GM21529 (cell line): ENCODE data around the gene TAF10.

Experiments
- ATAC-seq: cut with Tn5 transposase; IDR thresholded peaks from one replicate; pipeline ENCODE4 v1.9.1; 2021; ENCODE audit not compliant: unreplicated experiment

The TAF10 gene

DNA sequence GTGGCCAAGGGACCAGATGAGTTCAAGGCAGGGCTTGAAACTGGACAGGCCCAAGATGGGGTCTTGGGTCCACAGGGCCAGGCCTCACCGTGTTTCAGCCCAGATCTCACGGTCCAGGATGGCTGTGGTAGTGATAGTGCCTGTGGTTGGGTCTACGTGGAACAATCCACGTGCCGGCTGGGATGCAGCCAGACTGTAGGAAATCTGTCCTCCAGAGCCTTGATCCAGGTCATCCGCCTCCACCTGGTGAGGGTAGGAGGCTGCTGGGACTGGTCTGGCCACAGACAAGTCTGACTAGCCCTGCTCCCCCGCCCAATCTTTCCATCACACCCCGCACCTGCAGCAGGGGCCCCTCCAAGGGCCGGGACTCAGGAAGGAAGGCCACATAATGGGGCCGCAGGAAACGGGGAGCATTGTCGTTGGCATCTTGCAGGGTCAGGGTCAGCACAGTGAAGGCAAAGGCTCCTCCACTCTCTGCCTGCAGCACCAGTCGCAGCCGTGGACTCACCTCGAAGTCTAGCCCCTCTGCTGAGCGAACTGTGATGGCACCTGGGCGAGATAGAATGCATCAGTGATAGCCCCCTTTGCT is 13.9 kb upstream of the TAF10 start:
- ATAC-seq: no peak

DNA sequence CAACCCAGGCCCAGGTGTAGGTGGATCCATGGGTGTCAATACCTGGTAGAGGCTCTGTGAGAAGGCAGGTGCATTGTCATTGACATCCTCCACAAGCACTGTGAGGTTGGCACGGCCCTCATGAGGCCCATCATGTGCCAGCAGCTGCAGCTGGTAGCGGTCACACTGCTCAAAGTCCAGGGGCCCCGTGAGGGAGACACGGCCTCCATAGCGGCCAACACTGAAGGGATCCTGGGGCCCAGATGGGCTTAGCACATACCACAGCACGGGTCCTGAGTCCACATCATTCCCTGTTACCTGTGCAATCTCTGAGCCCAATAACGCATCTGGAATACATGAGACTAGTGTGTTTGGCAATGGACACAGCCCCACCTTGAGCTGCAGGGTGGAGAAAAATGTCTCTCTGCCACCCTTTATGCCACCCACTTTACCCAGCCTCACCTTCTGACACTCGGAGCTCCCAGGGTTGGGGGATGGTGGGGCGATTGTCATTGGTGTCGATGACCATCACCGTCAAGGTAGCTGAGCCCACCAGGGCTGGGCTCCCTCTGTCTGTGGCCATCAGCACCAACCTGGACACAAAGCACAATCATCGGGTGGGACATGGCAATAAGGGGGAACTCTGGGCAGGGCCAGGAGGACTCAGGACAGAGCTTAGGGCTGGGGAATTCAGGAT is 13.3 kb upstream of the TAF10 start:
- no peak for ATAC-seq

DNA sequence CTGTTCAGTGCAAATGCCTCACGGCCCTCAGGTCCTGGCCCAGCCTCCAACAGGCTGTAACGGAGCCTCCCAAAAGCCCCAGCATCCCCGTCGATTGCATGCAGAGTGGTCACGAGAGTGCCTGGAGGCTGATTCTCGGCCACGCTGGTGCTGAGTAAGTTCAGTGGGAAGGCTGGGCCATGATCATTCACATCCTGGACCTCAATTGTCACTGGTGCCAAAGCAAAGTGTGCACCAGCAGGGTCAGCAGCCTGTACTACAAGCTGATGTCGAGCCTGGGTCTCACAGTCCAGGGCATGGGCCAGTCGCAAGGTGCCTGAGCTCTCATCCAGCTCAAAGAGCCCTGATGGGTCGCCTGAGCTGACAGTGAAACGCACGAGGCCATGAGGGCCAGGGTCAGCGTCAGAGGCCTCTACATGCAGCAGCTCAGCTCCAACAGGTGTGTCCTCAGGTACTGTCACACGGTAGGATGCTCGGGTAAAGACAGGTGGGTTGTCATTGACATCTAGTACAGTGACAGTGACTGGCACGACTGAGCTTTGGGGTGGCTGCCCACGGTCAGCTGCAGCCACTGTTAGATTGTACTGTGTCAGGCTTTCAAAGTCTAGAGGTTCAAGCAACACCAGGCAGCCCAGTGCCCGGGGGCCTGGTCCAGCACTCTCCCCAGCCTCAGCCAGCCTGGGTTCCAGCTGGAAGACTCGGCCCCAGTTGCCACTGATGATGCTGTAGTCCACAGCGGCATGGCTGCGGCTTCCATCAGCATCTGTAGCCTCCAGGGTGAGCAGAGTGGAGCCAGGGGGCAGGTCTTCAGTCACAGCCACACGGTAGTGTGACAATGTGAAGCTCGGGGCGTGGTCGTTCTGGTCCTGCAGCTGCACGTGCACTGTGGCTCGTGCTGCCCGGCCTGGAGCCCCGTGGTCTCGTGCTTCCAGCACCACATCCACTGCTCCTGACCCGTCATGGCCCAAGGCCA is 11.7 kb upstream of the TAF10 start:
- ATAC-seq: no peak

DNA sequence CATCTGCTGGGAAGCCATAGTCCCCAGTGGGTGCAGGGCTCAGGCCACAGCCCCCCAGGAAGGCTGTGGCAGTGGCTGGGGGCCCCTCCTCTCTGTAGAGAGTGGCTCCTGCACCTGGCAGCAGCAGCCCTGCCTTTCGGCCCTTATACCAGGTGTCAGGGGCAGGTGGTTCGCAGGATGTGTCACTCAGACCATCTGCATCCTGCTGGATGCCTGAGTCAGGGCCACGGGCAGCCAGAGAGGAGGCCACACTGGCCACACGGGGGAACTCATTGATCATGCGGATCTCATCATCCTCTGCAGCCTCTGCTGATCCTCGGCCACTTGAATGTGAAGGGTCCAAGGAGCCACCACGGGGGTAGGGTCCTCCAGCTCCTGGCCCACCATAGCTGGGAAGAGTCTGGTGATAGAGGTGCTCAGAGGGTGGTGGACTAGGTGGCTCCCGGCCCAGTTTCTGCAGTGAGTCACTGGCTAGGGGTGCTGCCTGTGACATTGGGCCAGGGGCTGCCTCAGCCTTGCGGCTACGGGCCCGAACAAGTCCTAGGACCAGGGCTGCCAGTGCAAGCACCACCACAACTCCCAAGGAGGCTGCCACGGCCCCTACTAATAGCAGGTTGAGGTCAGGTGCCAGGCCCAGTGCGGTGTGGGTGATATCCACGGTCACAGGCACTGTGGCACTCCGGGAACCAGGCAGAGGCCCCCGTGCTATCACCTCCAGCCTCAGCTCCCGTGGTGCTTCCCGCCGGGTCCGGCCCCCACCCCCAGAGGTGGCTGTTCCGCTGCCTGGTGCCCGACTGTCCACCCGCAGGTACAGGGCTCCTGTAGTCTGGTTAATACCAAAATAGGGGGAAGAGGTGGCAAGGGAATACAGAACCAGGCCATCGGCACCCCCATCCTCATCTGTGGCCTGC is 10.5 kb upstream of the TAF10 start:
- ATAC-seq: no peak

DNA sequence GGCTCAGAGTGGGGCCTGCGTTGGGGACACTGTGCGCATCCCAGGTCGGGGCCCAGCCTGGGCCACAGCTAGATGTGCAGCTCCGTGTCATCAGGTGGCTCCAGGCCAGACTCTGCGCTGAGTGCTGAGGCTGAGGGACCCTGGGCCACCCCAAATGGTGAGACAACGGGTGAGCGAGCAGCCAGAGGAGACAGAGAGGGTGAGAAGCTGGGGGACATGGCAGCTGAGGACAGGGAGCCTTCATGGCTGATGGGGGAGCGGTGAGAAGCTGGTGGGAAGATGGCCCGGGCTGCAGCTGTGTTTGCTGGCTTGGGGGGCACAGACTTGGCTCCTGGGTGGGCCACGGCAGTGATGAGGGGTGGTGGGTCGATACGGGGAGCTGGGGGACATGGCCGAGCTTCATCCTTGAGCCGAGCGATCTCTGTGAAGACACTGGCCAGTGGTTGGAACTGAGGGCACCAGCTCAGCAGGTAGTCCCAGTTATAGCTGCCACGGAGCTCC is 9.7 kb upstream of the TAF10 start:
- no peak for ATAC-seq

DNA sequence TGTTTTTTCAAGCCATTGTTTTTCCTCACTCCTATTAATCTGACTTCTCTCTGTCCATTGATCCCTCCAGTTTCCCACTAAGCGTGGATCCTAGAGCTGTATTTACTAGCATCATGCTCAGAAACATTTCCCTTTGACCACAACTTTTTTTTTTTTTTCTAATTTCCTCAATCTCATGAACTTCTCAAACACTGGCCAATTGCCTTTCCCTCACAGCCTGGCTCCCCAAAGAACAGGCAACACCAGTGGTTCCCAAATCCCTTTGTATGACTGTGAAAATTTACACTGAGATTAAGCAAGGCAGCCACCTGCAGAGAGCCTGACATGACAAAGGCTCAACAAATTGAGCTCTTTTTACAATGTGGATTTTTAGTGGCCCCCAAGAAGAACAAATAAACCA is 8.6 kb upstream of the TAF10 start:
- no peak for ATAC-seq

DNA sequence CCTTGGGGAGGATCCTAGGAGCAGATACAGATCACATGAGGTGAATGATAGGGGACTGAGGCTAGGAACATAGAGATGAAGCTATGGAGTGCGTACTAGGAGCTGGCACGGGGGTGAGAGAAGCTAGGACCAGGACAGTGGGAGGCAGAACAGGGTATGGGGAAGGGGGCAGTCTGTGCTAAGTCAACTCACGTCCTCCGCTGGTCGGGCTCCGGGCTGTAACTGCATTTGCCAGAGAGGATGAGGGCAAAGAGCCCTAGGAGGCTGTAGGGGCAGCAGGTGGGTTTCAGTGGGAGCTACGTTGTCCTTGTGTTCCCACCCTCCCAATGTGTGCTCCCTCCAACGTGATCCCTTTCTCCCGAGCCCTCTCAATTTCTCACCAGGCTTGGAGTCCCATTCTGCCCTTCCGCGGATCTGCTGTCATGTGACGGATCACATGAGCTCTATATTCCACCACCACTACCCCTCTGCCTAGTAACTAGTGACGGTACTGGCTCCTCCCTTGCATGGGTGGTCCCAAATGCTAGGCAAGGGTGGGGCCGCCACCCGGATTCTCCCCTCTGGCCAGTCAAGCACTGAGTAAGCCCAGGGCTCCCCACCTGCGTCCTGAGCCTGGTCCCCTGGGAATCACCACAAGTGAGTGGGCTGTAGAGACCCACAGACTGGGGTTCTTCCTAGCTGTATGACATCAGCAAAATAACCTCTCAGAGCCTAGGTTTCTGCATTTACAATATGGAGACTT is 7.2 kb upstream of the TAF10 start, which contains the start of gene TPP1:
TPP1 (minus strand) TSS at position 419 of the 742 bp plus-strand sequence; CDS start at position 397, 22 bp downstream.
- ATAC-seq: peak; percentile 99

DNA sequence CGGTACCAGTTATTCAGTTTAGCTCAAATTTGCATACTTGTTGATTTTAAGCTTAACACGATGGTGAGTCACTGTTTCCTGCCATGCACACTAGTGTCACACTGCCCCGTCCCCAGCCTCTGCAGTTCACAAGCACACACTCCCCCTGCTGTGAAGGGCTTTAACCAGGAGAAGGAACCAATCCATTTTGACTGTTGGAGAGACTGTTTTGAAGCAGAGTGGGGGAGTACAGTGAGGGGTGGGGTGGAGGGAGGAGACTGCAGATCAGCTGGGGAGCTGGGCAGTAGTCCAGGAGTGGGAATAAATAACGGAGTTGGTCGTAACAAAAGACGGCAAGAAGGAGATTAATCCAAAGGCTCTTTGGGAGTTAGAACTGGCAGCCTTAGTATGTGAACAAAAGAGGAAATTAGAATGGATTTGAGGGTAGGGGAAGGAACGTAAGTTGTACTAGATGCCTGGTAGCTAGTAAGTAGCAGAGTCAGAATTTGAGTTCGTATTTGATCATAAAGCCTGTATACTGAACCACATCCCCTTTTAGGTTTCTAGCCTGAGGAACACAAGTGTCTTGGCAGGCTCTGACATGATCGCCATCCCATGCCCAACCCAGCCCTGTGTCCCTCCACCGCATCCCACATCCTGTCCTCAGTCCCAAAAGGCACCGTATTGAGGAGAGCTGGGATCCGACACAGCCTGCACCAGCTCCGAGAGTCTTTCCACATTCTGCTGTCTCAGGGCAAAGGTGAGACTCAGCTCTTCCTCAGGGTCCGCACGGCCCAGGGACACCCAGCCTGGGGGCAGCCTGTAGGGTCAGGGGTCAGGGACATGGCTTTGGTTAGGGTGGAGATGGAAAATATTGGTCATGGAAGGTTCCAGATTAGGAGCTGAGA is 6.3 kb upstream of the TAF10 start:
- no peak for ATAC-seq

DNA sequence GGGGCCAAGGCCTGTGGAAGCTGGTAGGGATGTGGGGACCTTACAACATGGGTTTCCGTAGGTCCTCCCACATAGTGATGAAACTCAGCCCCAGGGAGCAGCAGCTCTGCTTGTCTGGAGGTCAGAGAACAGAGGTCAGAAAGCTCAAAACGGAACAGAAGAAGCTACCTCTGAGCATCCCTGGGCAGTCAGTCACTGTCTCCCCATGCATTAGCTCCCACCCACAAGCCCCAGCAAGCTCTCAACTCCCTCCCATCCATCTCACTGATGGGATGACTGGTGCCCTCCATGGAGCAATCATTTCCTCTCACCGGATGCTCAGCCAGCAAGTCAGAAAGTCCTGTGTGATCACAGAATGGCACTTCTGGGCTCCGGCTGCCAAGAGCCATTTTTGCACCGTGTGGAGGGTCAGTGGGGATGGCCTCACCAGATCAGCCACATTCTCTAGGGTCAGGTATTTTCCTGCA is 5.3 kb upstream of the TAF10 start:
- ATAC-seq: no peak

DNA sequence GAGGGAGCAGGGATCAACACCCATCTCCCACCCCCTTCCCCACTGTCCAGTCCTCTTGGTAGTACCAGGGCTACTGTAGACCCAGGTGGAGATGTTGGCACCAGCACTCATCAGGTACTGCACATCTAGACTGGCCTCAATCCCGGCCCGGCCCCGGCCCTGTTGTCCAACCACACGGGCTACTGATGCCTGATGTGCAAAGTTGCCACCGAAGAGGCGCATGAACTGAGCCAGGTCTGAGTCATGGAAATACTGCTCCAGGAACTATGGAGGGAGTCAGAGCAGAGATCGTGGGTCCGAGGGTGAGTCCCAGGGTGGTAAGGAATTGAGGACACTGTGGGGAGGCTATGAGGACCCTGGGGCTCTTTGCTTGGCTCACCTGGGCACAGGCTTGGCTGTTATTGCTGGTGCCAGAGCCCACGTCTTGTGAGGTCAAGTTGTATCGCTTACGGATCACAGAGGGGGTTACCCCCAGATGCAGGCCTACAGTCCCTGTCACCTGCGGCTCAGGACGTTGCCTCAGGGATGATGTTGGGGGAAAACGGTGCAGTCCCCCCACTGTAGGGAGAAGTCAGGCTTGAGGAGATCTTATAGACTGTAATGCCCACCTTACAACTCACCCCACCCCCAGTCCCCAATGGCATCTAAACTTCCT is 4.7 kb upstream of the TAF10 start:
- ATAC-seq: no peak

DNA sequence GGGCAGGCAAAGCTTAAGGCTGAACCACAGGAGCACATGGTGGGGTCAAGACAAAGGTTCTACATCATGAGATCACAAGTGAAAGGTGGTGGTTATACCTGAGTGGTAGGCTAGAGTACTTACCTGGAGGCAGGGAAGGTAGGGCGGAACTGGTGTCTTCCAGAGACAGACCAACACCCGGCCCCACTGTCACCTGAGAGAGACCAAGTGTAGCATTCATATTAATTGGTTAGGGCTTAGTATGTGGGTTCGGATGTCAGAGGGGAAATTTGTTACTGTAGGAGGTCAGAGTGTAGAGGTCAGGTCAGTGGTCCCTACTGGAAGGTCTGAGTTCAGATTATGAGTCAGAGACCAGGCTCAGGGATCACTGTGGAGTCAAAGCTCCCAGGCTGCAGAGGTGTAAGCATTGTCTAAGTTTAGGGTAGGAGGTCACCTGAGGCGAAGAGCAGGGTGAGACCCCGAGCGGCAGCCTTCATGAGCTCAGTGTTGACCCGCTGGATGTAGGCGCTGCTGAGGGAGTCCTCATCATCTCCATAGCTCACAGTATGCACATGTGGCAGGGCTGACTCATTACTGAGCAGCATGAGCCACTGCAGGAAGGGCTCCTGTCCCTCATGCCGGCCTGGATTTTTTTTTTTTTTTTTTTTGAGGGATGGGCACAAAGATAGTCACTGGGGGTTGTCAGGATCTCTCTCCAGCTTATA is 4.0 kb upstream of the TAF10 start:
- ATAC-seq: no peak

DNA sequence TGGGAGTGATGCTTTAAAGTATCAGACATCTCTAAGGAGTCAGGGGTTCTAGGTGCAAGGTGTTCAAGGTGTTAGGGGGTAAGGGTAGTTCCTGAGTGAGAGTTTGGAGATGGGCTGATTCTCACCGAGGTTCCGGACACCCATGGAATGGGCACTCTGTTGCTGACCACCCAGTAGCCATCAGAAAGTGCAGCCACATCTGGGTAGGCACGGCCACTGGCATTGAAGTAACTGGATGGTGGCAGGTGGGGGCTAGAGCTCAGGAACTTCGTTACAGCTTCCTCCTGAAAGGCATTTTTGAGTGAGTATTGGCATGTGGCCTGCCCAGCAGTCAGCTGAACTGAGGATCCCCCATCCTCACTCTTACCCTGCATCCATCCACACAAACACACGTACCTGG is 3.0 kb upstream of the TAF10 start:
- ATAC-seq: no peak

DNA sequence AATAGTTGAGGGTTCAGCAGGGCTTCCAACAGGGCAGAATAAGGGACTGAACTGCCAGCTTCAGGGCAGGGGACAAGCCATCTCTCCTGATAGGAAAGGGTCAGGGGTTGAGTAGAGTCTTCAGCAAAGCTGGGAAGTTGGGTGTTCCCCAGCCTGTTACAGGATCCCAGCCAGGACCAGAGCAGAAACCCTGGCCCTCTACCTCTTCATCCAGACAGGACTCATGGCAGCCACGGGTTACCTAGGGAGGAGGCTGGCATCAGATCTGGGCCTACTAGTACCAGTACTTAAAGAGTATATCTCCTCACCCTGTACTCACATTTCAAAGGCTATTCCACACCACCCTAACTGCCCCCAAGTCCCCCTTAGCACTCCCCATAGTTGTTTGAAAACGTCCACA is 2.4 kb upstream of the TAF10 start:
- no peak for ATAC-seq

DNA sequence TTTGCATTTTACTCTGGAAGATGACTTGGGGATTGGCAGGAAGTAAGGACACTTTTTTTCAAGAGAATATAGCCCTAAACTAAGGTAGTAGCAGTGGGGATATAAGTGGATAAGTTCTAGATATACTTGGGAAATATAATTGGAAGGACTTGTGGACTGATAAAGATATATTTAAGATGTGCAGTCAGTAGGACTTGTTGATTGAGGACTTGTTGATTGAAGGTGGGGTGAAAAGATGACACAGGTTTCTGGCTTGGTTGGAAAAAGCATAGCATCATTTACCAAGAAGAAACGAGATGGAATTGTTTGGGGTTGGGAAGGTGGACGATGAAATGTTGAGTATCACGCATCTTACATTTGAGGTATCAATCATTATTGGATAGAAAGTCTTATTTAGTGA is 1.5 kb upstream of the TAF10 start:
- no peak for ATAC-seq

DNA sequence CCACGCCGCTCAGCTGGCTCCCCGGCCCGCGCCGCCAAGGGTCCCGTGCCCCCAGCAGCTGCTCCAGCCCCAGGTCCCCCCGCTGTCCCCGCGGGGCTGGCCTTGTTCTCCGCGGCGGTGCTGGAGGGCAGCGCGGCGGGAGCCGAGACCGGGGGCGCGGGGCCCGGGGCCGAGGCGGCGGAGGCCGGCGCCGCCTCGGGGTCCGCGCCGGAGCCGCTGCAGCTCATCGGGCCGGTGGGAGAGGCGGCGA is 128 bp downstream of the TAF10 start:
- ATAC-seq: peak; percentile 3

DNA sequence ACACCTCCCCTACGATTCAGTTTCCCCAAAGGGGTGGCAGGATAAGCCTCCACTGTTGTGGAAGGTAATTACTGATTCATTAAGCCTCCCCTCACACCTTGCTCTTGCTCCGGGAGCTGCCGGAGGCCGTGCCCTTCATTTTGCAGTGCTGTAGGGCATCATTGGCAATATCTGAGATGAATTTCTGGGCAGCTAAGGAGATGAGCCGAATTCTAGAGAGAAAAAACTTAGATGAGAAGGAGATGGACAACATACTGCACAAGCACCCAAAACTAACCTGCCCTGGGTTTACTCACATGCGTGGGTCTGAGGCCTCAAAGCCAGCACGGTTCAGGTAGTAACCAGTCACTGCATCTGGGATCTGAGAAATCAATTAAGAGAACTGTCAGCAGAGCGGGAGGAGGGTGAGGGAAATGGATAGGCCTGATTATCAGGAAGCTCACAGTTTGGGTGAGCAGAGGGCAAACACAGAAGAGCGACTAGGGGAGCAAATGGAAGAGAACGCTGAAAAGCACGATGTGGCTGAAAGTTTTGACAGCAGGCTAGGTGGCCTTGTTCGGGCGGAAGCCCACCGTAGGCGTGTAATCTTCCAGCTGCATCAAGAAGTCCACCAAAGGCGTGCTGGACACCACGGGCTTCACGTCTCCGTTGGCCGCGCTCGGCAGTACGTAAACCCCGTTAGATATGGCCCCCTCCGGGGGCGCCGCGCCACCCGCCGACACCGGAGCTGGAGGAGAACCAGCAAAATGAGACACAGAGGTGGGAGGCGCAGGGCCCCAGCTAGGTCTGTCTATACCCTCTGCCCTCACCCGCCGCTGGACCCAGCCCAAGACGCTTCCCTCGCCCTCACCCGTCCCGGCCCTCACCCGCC is 689 bp downstream of the TAF10 start:
- peak; percentile 1 for ATAC-seq

DNA sequence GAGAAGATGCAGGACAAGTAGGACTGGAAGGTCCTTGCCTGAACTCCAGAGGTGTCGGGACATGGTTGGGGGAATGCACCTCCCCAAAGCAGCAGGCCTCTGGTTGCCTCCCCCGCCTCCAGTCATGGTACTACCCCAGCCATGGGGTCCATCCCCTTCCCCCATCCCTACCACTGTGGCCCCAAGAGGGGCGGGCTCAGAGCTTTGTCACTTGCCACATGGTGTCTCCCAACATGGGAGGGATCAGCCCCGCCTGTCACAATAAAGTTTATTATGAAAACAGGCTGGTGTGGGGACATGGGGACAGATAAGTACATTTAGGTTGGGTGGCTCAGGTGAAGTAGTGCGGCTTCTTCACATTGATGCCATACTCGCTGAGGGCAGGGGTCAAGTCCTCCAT is 1.4 kb downstream of the TAF10 start:
- no peak for ATAC-seq
